HG02610 (cell line): ENCODE measurements around the gene RRAGC.
A peak's percentile ranks its signal among the peaks of the same experiment; 100 is the strongest.

Experiments
- ATAC-seq: cut with Tn5 transposase; IDR thresholded peaks from one replicate; pipeline ENCODE4 v1.9.1; 2021; ENCODE audit warnings: mild to moderate bottlenecking, moderate library complexity; ENCODE audit not compliant: unreplicated experiment

Gene RRAGC, protein sequence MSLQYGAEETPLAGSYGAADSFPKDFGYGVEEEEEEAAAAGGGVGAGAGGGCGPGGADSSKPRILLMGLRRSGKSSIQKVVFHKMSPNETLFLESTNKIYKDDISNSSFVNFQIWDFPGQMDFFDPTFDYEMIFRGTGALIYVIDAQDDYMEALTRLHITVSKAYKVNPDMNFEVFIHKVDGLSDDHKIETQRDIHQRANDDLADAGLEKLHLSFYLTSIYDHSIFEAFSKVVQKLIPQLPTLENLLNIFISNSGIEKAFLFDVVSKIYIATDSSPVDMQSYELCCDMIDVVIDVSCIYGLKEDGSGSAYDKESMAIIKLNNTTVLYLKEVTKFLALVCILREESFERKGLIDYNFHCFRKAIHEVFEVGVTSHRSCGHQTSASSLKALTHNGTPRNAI

DNA sequence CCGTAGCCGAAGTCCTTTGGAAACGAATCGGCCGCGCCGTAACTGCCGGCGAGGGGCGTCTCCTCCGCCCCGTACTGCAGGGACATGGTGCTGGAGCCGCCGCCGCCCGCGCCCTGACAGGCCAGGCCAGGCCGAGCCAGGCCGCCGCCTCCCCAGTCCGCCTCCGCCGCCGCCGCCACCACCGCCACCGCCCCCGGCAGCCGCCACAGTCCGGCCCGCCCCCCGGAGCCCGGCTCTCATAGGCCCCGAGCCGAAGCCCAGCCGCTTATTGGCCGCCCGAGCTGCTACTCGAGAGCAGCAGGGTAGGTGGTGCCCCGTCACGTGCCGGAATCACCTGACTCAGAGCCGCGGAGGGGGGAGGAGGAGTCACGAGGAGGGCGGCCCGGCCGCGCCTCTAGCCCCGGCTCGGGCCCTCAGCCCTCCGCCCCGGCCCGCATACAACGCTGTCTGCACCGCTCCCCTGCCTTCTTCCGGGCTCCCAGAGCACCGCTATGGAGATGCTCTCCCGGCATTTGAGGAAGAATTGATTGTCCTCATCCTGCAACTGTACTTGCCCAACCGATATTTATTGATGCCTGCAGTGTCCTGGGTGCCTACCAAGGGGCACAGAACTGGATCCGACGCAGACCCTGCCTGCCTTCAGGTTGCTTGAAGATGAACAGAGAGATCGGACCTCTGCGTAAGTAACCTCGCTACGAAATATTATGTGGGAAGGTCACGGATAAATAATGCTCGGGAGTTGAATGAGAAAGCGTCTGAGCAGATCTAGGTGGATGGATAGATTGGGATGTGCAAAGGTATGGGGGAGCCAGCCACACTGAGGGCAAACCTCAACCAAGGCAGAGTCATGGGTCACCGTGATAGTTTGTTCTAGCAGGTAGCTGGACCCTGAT is at the start of gene RRAGC:
Gene RRAGC (minus strand): TSS at position 212 of the 893 bp plus-strand sequence. CDS start 126 bp downstream, at position 86.
- ATAC-seq = peak; percentile 91

DNA sequence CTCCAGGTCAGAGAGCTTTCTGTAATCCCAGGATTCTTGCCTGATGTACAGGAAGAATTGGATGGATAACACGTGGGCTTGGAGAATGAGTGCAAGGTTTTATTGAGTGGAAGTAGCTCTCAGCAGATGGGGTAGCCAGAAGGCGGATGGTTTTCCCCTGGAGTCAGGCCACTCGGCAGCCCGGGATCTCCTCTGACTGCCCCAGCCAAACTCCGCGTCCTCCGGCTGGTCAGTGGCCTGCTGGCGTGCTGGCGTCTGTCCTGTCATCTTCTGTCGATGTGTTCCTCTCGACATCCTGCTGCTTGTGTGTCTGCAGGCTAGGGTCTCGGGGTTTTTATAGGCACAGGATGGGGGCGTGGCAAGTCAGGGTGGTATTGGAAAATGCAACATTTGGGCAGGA is 49.2 kb upstream of the RRAGC start:
- ATAC-seq = no peak

DNA sequence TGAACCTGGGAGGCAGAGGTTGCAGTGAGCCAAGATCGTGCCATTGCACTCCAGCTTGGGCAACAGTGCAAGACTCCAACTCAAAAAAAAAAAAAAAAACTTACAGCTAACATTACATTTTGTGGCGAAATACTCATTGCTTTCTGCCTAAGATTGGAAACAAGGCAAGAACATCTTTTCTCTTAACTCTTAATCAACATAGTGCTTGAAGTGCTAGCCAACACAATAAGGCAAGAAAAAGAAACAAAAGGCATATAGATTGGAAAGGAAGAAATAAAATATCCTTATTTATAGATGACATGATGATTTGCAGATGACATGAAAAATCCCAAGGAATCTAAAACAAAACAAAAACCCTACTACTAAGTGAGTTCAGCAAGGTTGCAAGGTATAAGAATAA is 46.4 kb upstream of the RRAGC start:
- ATAC-seq = no peak

DNA sequence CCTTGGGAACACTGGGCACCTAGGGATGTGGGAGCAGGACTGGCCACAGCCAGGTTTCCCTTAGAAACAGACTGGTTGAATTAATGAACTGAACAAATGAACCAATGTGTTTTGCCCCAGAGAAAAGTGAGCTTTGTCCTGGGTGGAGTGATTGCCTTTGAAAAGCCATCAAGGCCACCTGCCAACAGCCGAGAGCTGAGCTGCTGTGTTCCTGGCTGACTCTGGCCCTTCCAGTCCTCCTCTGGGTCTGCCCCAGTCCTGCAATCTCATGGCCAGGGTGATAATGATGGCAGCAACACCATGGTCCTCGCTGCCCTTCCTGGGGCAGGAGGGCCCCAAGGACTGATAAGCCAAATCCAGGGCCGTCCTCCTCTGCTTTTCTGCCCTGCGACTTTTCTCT is 40.0 kb upstream of the RRAGC start:
- ATAC-seq = no peak

DNA sequence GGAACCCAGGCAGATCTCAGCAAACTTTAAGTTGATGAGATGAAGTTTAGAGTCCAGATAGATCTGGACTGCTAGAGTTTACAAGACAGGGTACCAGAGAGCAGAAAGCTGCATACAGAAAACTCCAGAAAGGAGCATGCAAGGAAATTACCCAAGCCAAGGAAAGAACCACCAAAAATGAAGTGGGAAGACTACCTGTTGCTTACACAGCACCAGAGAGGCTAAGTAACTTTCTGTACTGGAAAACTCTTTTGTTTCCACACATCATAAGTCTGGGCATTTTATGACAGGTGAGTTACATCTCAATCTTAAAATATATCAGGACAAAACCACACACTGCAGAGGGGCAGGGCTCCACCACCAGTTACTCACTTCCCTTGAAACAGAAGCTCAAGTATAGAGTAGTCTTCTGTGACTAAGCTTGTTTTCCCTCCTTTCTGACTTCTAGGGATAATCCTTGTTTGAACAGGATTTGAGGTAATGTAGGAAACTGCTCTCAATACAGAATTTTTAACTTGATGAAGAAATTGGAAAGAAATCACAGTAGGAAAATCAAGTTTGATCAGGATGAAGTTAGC is 39.2 kb upstream of the RRAGC start:
- no peak for ATAC-seq

DNA sequence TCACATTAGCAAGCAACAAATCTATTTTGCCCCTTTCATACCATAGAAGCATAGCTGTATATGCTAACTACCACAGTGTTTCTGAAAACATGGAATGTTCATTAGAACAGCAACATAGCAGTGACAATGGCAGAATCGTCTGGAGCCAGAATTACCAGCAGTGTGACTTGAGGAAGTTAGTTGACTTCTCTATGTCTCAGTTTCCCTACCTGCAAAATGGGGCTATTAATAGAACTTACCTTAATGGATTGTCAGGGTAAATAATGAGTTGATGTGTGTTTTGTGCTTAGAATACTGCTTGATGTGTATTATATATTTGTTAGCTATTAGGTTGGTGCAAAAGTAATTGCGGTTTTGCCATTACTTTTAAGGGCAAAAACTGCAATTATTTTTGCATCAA is 36.6 kb upstream of the RRAGC start:
- no peak for ATAC-seq

DNA sequence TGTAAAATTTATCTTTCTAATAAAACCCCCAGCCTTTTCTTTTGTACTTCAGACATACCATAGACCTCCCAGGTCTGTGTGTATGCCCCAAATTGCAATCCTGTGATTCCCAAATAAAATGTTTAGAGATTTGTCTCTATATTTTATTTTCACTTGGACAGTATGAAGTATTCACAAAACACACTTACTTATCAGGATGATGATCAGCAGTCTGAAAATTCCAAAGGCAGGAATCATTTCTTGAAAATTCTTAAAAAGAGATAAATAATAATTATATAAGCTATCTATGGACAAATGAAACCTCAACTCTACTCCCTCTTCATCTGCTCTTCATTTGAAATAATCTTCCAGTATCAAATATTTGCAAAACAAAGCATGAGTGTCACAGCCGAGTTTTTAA is 33.4 kb upstream of the RRAGC start:
- ATAC-seq = no peak

DNA sequence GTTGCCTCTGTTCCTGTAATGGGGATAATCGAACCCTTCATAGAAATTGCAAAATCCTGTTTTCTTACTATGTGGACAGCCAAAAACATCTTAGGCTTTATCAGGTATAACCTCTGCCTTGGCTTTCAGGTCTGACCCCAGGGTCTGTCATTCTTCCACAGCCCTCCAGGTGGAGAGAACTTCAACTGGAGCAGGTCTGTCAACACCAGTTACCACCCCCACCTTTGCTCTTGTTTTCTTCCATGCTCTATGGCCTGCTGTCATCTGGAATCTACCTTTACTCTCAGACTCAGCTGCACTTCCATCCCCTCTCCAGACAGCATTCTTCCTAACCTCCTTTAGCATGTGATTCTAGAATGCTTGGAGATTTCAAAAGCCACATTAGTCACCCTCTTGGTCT is 32.2 kb upstream of the RRAGC start:
- no peak for ATAC-seq

DNA sequence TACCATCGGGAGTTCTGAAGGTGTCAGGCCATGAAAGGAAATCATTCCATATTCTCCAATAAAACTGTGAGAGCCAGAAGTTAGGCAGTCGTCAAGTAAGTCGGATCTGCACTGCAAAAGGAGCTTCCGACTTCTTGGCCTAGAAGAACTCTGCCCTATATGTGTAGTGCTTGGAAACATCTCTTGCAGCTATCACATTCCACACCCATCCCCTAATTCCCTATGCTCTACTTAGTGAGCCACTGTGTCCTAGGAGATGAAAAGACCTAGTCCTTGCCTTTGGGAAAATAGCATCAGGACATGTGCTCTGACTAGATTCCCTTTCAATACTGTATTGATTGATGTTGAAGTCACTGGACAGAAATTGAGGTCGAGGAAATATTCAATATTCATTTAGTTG is 30.0 kb upstream of the RRAGC start:
- no peak for ATAC-seq

DNA sequence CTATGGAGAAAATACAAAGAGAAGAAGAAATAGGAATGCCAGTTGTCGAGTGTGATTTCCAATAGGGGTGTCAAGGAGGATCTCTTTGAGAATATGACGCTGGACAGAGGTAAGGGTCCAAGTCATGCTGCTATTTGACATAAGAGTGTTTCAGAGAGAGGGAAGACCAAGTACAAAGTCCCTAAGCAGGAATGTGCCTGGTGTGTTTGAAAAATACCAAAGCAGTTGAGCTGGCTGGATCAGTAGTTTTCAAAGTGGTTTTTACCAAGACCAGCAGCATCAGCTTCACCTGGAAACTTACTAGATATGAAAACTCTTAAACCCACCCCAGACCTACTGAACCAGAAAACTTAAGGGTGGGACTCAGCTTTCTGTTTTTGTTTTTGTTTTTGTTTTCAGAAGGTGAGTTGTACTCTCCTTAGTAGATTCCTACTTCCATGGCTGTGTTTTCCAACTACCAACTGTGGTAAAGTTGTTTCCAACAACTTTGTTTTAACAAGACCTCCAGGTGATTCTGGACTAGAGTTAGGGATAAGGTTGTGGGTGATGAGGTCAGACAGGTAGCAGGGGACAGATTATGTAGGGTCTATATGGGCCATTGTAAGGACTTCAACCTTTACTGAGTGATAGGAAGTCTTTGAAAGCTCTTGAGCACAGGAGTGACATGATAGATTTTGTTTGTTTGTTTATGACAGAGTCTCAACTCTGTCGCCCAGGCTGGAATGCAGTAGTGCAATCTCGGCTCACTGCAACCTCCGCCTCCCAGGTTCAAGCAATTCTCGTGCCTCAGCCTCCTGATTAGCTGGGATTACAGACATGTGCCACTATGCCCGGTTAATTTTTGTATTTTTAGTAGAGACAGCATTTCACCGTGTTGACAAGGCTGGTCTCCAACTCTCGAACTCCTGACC is 29.1 kb upstream of the RRAGC start:
- ATAC-seq = no peak

DNA sequence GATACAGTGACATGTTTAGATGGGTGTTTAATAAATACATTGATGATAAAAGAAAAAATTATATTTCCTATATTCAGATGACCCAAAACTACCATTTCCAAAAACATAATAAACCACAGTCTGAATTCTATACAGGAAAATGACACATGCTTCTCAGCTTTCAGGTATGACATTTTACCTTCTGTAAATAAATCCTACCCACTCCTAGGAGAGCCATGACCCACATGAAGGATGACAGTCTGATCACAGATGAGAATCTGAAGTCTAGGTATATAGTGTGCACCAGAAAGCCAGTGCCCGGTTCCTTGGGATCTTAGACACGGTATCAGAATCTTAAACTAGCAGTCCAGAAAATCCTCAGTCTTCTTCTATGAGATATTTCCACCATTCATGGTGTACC is 25.5 kb upstream of the RRAGC start:
- ATAC-seq = no peak

DNA sequence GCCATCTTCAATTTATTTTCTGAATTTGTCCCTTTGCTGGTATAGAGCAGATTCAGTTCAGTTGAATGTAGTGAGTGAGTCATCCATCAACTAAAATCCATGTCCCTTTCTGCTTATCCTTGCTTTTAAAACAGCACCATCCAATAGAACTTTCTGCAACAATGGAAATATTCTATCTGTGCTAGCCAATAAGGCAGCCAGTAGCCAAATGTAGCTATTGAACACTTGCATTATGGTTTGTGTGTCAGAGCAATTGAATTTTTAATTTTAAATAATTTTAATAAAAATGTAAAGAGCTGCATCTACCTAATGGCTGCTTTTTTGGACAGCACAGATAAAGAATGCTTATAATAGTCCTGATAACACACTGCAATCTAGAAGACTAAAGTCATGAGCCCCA is 21.9 kb upstream of the RRAGC start, which contains the start of gene GJA9:
Gene GJA9 (minus strand): TSS at position 101 of the 400 bp plus-strand sequence. CDS start 5,489 bp downstream, outside the sequence.
- ATAC-seq = no peak

DNA sequence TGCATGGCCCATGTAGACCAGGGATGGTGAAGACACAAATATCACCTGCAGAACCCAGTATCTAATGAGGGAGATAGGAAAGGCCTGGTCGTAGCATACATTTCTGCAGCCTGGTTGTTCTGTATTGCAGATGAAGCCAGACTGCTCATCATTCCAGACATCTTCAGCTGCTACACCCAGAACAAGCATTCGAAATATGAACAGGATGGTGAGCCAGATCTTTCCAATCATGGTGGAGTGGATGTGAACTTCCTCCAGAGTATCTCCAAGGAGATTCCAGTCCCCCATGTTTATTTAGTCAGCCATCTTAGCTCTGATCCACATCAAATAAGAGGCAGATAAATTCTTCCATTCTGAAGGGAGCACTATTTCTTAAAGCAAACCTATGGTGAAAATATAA is 16.2 kb upstream of the RRAGC start:
- ATAC-seq = no peak

DNA sequence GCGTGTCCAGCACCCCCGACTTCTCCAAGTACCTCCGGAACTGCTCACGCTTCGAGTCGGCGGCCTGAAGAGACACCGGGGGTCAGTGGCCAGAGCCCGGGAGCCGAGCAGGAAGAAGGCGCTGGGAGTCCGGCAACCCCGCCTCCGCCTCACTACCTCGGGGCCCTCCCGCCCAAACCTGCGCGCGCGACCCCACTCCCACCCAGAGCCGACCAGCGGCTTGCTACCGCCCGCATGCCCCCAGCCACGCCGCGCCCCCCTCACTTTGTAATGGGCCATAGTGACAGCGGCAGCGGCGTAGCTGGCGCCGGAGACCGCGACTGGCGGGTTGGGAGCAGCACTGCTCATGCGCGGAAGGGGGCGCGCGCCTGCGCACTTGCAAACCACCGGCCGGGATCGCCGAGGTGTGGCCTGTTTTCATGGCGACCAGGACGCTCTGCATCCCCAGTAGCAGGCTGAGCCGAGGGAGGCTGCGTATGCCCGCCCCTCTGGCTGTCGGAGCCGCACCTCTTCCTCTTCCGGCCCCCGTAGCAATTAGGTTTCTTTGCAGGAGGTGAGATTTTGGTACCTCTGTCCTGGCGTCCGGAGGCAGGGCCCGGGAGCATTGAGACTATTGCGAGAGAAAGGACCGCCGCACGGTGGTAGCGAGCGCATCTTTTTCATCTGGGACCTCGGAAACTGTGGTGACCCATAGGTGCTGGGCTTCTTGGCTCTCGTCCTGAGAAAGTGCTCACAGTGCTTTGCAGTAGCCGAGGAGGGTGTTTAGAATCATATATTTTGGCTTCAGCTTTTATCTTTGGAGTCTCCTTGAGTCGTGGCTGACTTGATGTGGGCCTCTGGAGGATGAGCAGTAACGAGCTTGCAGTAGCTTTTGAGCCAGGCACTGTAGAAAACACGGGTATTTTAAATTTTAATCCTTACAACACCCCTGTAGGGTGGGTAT is 13.7 kb upstream of the RRAGC start, which contains the start of gene MYCBP:
Gene MYCBP (minus strand): TSS at position 322 of the 943 bp plus-strand sequence. CDS start 43 bp downstream, at position 279.
- ATAC-seq = peak; percentile 98

DNA sequence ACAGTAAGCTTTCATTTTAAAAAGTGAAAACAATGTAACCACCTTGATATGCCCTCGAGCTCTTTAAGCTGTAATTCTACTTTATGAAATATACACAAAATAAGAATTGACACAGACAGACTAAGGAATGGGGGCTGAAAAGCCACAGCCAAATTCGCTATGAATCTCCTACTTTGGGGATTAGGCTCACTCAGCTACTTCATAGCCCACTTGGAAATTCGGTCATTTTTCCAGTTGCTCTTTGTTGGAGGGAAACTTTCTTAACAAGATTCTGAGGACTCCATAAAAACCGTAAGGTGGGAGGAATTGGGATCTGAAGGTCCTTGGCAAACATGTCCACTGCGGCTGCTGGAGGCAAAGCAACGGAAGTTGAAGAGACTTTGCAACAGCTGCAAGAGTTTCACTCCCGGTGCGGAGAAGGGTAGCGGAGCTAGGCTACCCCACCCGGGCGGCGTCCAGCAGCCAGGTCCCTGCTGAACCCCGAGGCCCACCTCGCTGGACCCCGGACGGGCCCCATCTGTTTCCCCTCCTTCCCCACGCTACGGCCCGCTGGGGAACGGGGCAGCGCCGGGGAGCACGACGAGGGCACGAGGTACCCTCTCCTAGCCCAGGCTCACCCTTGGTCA is 12.9 kb upstream of the RRAGC start:
- ATAC-seq = peak; percentile 7

DNA sequence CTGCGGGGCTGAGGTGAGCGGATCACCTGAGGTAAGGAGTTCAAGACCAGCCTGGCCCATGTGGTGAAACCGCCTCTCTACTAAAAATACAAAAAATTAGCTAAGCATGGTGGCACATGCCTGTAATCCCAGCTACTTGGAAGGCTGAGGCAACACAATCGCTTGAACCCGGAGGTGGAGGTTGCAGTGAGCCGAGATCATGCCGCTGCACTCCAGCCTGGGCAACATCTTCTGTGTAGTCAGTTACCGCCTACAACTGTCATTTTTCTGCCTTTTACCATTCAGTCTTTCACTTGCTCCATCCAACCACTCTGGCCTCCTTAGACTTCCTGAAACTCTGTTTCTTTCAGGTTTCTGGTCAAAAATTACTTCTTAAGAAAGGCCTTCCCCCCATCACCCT is 11.4 kb upstream of the RRAGC start:
- no peak for ATAC-seq

DNA sequence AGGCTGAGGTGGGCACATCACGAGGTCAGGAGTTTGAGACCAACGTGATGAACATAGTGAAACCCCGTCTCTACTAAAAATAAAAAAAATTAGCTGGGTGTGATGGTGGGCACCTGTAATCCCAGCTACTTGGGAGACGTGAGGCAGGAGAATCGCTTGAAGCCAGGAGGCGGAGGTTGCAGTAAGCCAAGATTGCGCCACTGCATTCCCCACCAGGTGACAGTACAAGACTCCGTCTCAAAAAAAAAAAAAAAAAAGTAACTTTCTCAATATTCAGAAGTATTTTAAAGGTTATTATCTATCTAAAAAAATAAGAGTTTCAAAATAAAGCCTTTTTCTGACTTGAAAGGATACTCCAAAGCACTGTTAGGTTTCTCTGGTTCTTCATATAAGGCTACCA is 7.6 kb upstream of the RRAGC start:
- ATAC-seq = no peak

DNA sequence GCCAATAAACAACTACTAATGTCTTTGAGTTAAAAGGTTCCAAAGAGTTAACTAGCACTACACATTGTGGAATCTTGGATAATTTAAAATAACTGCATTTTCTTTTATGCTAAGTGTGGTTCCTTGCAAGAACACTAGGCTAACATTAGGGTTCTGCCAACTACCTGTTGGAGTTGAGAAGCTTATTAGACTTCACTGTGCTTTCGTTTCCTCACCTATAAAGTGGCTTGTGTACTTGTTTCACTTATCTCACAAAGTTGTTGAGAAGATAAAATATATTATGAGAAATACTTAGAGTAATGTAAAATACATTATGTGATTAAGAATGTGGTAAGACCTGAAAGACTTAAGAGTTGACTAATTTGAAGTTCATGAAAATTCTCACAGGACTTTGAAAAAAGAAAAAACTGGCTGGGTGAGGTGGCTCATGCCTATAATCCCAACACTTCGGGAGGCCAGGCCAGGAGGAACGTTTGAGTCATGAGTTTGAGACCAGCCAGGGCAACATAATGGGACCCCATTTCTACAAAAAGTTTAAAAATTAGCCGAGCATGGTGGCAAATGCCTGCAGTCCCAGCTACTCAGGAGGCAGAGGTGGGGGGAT is 5.6 kb upstream of the RRAGC start:
- ATAC-seq = no peak

DNA sequence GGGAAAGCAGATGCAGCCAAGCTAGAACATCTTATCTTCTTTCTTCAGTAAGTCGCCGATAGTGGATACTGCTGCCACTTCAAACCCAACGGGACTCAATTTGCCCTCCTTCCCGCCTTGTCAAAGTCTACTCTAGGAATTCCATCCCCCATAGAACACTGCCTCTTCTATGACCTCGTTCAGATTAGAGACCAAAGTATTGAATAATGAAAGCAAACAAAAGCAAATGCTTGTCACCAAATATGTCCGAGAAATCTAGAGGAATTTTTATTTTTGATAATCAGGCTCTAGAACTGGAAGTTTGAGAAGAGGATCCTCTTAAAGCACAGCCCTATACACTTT is 853 bp upstream of the RRAGC start:
- no peak for ATAC-seq
